Measurements from ENCODE around the gene PCDH9.

PCDH9 gene

DNA sequence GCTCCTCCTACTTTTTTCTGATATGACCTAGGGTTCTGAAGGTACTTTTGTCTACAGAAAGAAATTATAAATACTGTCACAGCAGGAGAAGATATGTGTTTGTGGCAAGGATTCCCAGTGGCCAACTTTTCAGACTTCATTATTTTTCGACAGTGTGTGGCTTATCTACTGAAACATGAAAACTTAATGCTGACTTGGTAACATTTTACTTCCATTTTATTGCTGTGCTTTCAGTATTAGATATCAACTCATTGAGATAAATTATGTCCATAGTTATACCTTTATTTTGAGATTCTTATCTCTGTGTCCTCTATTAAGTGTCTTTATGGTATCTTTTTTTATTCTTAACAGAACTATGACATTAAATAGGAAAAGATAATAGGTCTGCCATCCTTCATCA, 700.0 kb downstream of the PCDH9 start:
- no peak overlapping the region for H3K4me3 ChIP-seq (ENCODE audit: control insufficient read depth, low read depth, low read length)
- no peak for DNase-seq (ENCODE audit: low read depth)
- TF ChIP-seq, protein P1, sequence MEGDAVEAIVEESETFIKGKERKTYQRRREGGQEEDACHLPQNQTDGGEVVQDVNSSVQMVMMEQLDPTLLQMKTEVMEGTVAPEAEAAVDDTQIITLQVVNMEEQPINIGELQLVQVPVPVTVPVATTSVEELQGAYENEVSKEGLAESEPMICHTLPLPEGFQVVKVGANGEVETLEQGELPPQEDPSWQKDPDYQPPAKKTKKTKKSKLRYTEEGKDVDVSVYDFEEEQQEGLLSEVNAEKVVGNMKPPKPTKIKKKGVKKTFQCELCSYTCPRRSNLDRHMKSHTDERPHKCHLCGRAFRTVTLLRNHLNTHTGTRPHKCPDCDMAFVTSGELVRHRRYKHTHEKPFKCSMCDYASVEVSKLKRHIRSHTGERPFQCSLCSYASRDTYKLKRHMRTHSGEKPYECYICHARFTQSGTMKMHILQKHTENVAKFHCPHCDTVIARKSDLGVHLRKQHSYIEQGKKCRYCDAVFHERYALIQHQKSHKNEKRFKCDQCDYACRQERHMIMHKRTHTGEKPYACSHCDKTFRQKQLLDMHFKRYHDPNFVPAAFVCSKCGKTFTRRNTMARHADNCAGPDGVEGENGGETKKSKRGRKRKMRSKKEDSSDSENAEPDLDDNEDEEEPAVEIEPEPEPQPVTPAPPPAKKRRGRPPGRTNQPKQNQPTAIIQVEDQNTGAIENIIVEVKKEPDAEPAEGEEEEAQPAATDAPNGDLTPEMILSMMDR (conservative IDR thresholded peaks at IDR 0.05; ENCODE audit: control insufficient read depth, insufficient read depth, low read depth, low read length) = no peak

DNA sequence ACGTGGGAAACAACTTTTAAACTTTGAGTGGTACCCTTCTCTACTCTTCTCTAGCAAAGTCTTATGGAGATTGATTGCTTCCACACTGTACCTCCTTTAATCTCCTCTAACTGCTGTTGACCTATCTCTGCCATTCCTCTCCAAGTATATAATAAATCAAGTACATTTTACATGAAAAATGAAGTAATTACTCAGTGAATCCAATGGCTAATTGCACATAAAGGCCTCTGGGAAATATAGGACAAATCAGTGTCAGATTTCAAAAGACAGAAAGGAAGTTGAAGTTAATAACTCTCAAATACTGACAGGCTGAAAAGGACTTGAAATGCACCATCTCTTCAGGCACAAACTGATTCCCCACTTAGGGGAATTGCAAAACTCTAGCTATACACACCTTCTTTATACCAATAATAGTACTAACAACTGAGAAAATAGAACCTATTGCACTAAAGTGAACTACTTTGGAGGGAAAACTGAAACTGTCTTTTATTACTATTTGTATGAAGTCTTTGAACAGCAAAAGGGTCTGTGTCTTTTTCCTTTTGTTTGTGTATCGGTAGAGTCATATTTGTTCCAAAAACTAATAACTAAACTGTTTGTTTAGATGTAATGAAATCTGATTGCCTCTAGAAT, 701.1 kb downstream of the PCDH9 start:
- TF ChIP-seq, protein P1 (conservative IDR thresholded peaks at IDR 0.05; ENCODE audit: control insufficient read depth, insufficient read depth, low read depth, low read length) = no peak
- no peak for DNase-seq (ENCODE audit: low read depth)

DNA sequence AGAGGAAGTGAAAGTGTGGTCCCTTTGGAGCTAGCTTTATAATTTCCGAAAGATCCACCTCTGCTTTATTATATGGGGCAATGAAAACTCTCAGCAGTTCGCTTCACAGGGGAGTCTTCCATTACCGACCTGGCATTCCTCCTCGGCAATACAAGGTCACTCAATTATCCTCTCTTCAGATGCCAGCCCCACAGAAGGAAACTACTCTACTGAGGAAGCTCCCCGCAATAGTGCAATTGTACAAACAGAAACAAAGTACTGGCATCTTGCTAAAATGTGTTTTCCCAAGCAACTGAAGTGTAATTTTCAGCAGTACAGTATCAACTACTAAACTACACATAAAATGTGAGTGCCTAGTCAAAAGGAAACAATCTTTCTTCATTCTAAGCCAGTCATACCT, 702.0 kb downstream of the PCDH9 start:
- no peak for DNase-seq (ENCODE audit: low read depth)

More for the DNA sequence above, 701.1 kb downstream of the PCDH9 start:
- H3K4me3 ChIP-seq (ENCODE audit: control insufficient read depth, low read depth, low read length) = no peak overlapping the region

DNA sequence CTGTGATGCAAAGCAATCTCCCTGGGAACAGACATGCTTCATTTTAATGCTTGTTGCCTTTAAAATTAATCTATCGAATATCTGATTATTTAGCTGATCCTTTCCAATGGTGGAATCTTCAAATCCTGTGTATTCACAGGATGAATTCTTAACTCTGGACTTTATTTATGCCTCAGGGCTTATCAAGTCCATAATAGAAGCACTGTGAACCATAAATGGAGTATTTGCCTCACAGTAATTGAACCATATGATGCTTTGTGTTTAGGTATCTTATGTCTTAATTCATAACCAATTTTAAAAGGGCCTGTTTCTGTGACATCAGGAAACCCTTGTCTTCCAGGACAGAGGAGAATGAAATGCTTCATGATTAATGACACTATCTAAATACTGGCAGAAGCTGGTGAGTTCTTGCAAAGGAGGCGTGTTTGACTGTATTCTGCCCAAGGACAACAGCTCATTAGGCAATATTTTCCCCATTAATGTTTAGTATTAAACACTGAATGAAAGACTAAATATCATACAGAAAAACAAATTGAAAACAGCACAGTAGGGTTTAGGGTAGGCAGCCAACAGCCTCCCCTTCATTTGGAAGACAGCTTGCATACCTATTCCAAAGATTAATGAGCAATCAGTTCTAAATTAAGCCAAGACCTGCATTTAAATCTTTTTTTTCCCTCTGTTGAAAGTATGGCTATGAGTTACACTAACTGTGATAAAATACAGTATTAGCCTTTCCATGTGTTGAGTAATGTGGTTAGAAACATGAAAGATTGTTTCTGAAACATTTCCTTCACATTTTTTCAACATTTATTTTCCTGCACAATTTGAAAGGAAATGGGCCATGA, 709.4 kb downstream of the PCDH9 start:
- DNase-seq (ENCODE audit: low read depth) = no peak
- TF ChIP-seq, protein P1 (conservative IDR thresholded peaks at IDR 0.05; ENCODE audit: control insufficient read depth, insufficient read depth, low read depth, low read length) = no peak
- H3K4me3 ChIP-seq (ENCODE audit: control insufficient read depth, low read depth, low read length) = no peak overlapping the region

More for the DNA sequence above, 702.0 kb downstream of the PCDH9 start:
- TF ChIP-seq, protein P1 (conservative IDR thresholded peaks at IDR 0.05; ENCODE audit: control insufficient read depth, insufficient read depth, low read depth, low read length) = no peak
- H3K4me3 ChIP-seq (ENCODE audit: control insufficient read depth, low read depth, low read length) = no peak overlapping the region

DNA sequence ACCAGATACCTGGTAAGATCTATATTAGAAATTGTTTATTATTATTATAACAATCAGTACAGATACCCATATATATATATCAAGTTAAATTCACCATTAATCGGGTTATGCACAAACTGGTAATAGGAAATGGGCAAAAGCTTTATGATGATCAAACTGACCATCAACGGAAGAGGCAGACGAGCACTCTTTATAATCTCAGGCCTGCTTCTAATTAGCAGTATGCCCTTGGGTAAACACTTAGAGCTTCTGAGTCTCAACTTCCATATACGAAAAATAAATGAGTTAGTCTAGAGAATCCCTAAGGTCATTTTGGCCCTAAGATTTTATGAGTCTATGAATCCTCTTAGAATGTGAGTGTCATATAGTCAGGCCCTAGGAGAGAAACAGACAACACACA, 710.9 kb downstream of the PCDH9 start:
- TF ChIP-seq, protein P1 (conservative IDR thresholded peaks at IDR 0.05; ENCODE audit: control insufficient read depth, insufficient read depth, low read depth, low read length) = no peak
- H3K4me3 ChIP-seq (ENCODE audit: control insufficient read depth, low read depth, low read length) = no peak overlapping the region
- no peak for DNase-seq (ENCODE audit: low read depth)

DNA sequence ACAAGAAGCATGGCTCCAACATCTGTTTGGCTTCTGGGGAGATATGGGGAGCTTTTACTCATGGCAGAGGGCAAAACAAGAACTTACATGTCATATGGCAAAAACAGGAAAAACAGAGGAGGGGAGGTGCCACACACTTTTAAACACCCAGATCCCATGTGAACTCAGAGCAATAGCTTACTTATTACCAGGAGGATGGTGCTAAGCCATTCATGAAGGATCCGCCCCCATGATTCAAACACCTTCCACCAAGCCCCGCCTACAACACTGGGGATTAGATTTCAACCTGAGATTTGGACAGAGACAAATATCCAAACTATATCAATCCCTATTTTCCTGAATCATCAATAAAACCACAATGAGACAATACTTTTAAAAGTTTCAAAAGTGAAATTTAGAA, 712.1 kb downstream of the PCDH9 start:
- no peak overlapping the region for H3K4me3 ChIP-seq (ENCODE audit: control insufficient read depth, low read depth, low read length)
- DNase-seq (ENCODE audit: low read depth) = no peak
- TF ChIP-seq, protein P1 (conservative IDR thresholded peaks at IDR 0.05; ENCODE audit: control insufficient read depth, insufficient read depth, low read depth, low read length) = no peak
